Thyroid gland (tissue), 4 donors: ENCODE data around the gene ENDOV. TPM values are rescaled to one million over a fixed set of nuclear protein-coding genes. Genes with fewer than 3 reads are reported as not detected.

ENCODE experiments used
- DNase-seq, 2 donors: peaks; one replicate each; pipeline ENCODE4 v3.0.0-alpha.2; 2019
- H3K27ac ChIP-seq, 3 donors: fragments of 200-600 bp; sonication (generic); 1 replicate in 2 of 3; 2 replicates in 1 of 3; pipeline ENCODE4 v1.5.1; 2016 to 2019; ENCODE audit warnings: mild to moderate bottlenecking in 1 of 3, moderate library complexity in 1 of 3
- H3K27me3 ChIP-seq: fragments of 200-600 bp; sonication (generic); one replicate; pipeline ENCODE4 v1.5.1; 2019
- H3K36me3 ChIP-seq, 2 donors: fragments of 200-600 bp; sonication (generic); one replicate each; pipeline ENCODE4 v1.5.1; 2016 to 2019
- H3K4me1 ChIP-seq, 2 donors: fragments of 200-600 bp; sonication (generic); one replicate each; pipeline ENCODE4 v1.5.1; 2017 to 2019
- H3K4me3 ChIP-seq, 3 donors: fragments of 200-600 bp; sonication (generic); replicated peaks in 1 of 3; 1 replicate in 2 of 3; 2 replicates in 1 of 3; pipeline ENCODE4 v1.5.1; 2016; ENCODE audit warnings: mild to moderate bottlenecking in 1 of 3
- H3K9me3 ChIP-seq: fragments of 200-600 bp; sonication (generic); one replicate; pipeline ENCODE4 v1.5.1; 2017
- CTCF ChIP-seq, 6 experiments: fragments of 200-600 bp in 3 of 6; fragments of 450-650 bp in 3 of 6; sonication (generic) in 3 of 6; IDR thresholded peaks; one replicate each; pipeline ENCODE4 v1.5.1; 2016 to 2019; ENCODE audit warnings: antibody characterized with exemption in 6 of 6, mild to moderate bottlenecking in 2 of 6, inconsistent platforms in 1 of 6, moderate library complexity in 1 of 6
- POLR2A ChIP-seq, 2 donors: fragments of 450-650 bp; IDR thresholded peaks; one replicate each; pipeline ENCODE4 v1.6.1; 2017; ENCODE audit warnings: antibody characterized with exemption in 2 of 2, mild to moderate bottlenecking in 2 of 2, moderate library complexity in 1 of 2
- WGBS, 2 donors: methylation state at CpG; one replicate each; pipeline ENCODE4 v1.1.5; 2017; 5-methylcytosine and 5-hydroxymethylcytosine counted together
- intact Hi-C: fragments of 100-400 bp; cut with DNase I; formaldehyde crosslinking; loops from one replicate; pipeline ENCODE4 v1.15.1; 2023
- total RNA-seq, 4 donors: library from RNA; depleted of rRNA; stranded (reverse); fragments of >200 nt; gene quantifications; one replicate each; pipeline ENCODE4 v1.2.3, GENCODE V29; 2016

ENDOV gene
- total RNA-seq, 4 donors from 2014 or later: 18.8 to 37.1 (median 21.2) TPM

- Histone ChIP-seq H3K27ac (no peak overlapping the region), H3K36me3 (no peaks in the 10 kb centered on the region), H3K27me3 (no peaks in the 10 kb centered on the region), H3K4me1 (peaks cover 0 to 7% of the 10 kb centered on the region in 2 donors), H3K9me3 (no peaks in the 10 kb centered on the region), H3K4me3 (no peak overlapping the region)
- intact Hi-C loops: no loop called here
- no peak for DNase-seq
- 44 to 50% methylated on average over 15 to 18 of the region's 18 CpGs for WGBS, 2 donors
- no peak for TF ChIP-seq POLR2A (IDR thresholded peaks at IDR 0.05)
- no peak for TF ChIP-seq CTCF (IDR thresholded peaks at IDR 0.05)
Measured at GRCh38 chr17:80449930-80450576, 35.1 kb downstream of the ENDOV start.

GRCh38 chr17:80451104-80451775 lies 36.3 kb downstream of the ENDOV start:
- intact Hi-C loops: no loop called here
- TF ChIP-seq POLR2A (IDR thresholded peaks at IDR 0.05) (no peak), CTCF (IDR thresholded peaks at IDR 0.05) (no peak)
- no peak overlapping the region for H3K27ac ChIP-seq
- peaks cover 5 to 13% of the 10 kb centered on the region in 2 donors for H3K4me1 ChIP-seq
- WGBS, 2 donors: 74 to 75% methylated on average over 4 to 7 of the region's 9 CpGs
- H3K27me3 ChIP-seq: no peaks in the 10 kb centered on the region
- H3K4me3 ChIP-seq: no peak overlapping the region
- no peak for DNase-seq
- H3K36me3 ChIP-seq: no peaks in the 10 kb centered on the region
- no peaks in the 10 kb centered on the region for H3K9me3 ChIP-seq

- no peak overlapping the region for H3K27ac ChIP-seq
- H3K9me3 ChIP-seq: no peaks in the 10 kb centered on the region
- no peaks in the 10 kb centered on the region for H3K27me3 ChIP-seq
- H3K4me1 ChIP-seq: peaks cover 5 to 13% of the 10 kb centered on the region in 2 donors
- TF ChIP-seq POLR2A (IDR thresholded peaks at IDR 0.05) (no peak), CTCF (IDR thresholded peaks at IDR 0.05) (no peak)
- no peak for DNase-seq
- H3K4me3 ChIP-seq: no peak overlapping the region
- H3K36me3 ChIP-seq: no peaks in the 10 kb centered on the region
- 69 to 89% methylated on average over 8 of the region's 14 CpGs for WGBS, 2 donors
- intact Hi-C loops: no loop called here
Measured at GRCh38 chr17:80452173-80452915, 37.4 kb downstream of the ENDOV start.

- WGBS, 2 donors: 82 to 83% methylated on average over 18 to 19 of the region's 19 CpGs
- Histone ChIP-seq H3K4me1 (peaks cover 5 to 13% of the 10 kb centered on the region in 2 donors), H3K27ac (no peak overlapping the region), H3K4me3 (peak overlapping the region in 1 of 3 donors; percentile 66), H3K36me3 (no peaks in the 10 kb centered on the region), H3K9me3 (no peaks in the 10 kb centered on the region), H3K27me3 (no peaks in the 10 kb centered on the region)
- DNase-seq: no peak
- intact Hi-C loops: no loop called here
- TF ChIP-seq POLR2A (IDR thresholded peaks at IDR 0.05) (no peak), CTCF (IDR thresholded peaks at IDR 0.05) (no peak)
Measured at GRCh38 chr17:80453126-80453997, 38.4 kb downstream of the ENDOV start.
